H9 (cell line): ENCODE measurements around the gene AGAP3. TPM values are rescaled to one million over a fixed set of nuclear protein-coding genes. Genes with fewer than 3 reads are reported as not detected.

ENCODE experiments used
- DNase-seq: peaks from one replicate; pipeline ENCODE4 v3.0.0-alpha.2; 2017
- H2AFZ ChIP-seq: one replicate; pipeline ENCODE4 v1.6.1; 2013; ENCODE audit warnings: mild to moderate bottlenecking, low read length, control low read depth, moderate library complexity
- H2AK5ac ChIP-seq: 2 replicates; pipeline ENCODE4 v1.6.1; 2013; ENCODE audit warnings: low read length, control low read depth, mixed read lengths; ENCODE audit not compliant: insufficient read length
- H2BK120ac ChIP-seq: one replicate; pipeline ENCODE4 v1.6.1; 2013; ENCODE audit warnings: low read depth, mild to moderate bottlenecking, low read length, control low read depth, inconsistent platforms; ENCODE audit not compliant: poor library complexity, severe bottlenecking
- H2BK12ac ChIP-seq: 2 replicates; pipeline ENCODE4 v1.6.1; 2013; ENCODE audit warnings: low read length, control low read depth, mixed read lengths, low read depth; ENCODE audit not compliant: insufficient read length
- H2BK15ac ChIP-seq: 2 replicates; pipeline ENCODE4 v1.6.1; 2013; ENCODE audit warnings: low read depth, low read length, control low read depth
- H2BK20ac ChIP-seq: one replicate; pipeline ENCODE4 v1.6.1; 2013; ENCODE audit warnings: low read depth, mild to moderate bottlenecking, low read length, control low read depth, inconsistent platforms; ENCODE audit not compliant: poor library complexity, severe bottlenecking
- H2BK5ac ChIP-seq: 2 replicates; pipeline ENCODE4 v1.6.1; 2013; ENCODE audit warnings: low read length, control low read depth, mixed read lengths; ENCODE audit not compliant: insufficient read length
- H3K14ac ChIP-seq: 2 replicates; pipeline ENCODE4 v1.6.1; 2013; ENCODE audit warnings: low read length, control low read depth; ENCODE audit not compliant: insufficient read depth
- H3K18ac ChIP-seq: 2 replicates; pipeline ENCODE4 v1.6.1; 2013; ENCODE audit warnings: low read depth, mild to moderate bottlenecking, mixed read lengths, low read length, control low read depth; ENCODE audit not compliant: insufficient read length
- H3K23ac ChIP-seq: 2 replicates; pipeline ENCODE4 v1.6.1; 2013; ENCODE audit warnings: low read length, control low read depth, mixed read lengths, low read depth; ENCODE audit not compliant: insufficient read length
- H3K23me2 ChIP-seq: 2 replicates; pipeline ENCODE4 v1.6.1; 2013; ENCODE audit warnings: low read depth, mild to moderate bottlenecking, mixed read lengths, low read length, control low read depth; ENCODE audit not compliant: insufficient read length, poor library complexity, severe bottlenecking
- H3K27ac ChIP-seq: 2 replicates; pipeline ENCODE4 v1.5.1; 2013; ENCODE audit warnings: low read length, control low read depth, mixed read lengths, low read depth; ENCODE audit not compliant: insufficient read length
- H3K27me3 ChIP-seq: 2 replicates; pipeline ENCODE4 v1.6.1; 2013; ENCODE audit warnings: low read length, control low read depth, inconsistent platforms; ENCODE audit not compliant: insufficient read depth
- H3K4ac ChIP-seq: 2 replicates; pipeline ENCODE4 v1.6.1; 2013; ENCODE audit warnings: low read depth, mild to moderate bottlenecking, control low read depth, inconsistent platforms, low read length, moderate library complexity
- H3K4me1 ChIP-seq: 2 replicates; pipeline ENCODE4 v1.6.1; 2013; ENCODE audit warnings: low read length, control low read depth, inconsistent platforms; ENCODE audit not compliant: insufficient read depth
- H3K4me2 ChIP-seq: 2 replicates; pipeline ENCODE4 v1.6.1; 2013; ENCODE audit warnings: low read length, control low read depth, mixed read lengths; ENCODE audit not compliant: insufficient read length, insufficient read depth
- H3K56ac ChIP-seq: 2 replicates; pipeline ENCODE4 v1.6.1; 2013; ENCODE audit warnings: low read depth, mild to moderate bottlenecking, mixed read lengths, low read length, control low read depth; ENCODE audit not compliant: insufficient read length
- H3K79me1 ChIP-seq: 2 replicates; pipeline ENCODE4 v1.6.1; 2013; ENCODE audit warnings: low read depth, mild to moderate bottlenecking, moderate library complexity, low read length, control low read depth, inconsistent platforms; ENCODE audit not compliant: insufficient read depth, poor library complexity, severe bottlenecking
- H3K79me2 ChIP-seq: 2 replicates; pipeline ENCODE4 v1.6.1; 2013; ENCODE audit warnings: low read length, control low read depth, inconsistent platforms; ENCODE audit not compliant: insufficient read depth
- H3K9ac ChIP-seq: 2 replicates; pipeline ENCODE4 v1.6.1; 2013; ENCODE audit warnings: low read length, control low read depth, mixed read lengths; ENCODE audit not compliant: insufficient read length; ENCODE audit errors: extremely low read depth
- H3K9me3 ChIP-seq: one replicate; pipeline ENCODE4 v1.6.1; 2013; ENCODE audit warnings: low read depth, low read length, inconsistent platforms; ENCODE audit not compliant: control insufficient read depth
- H3T11ph ChIP-seq: one replicate; pipeline ENCODE4 v1.6.1; 2013; ENCODE audit warnings: mild to moderate bottlenecking, low read length, control low read depth, inconsistent platforms
- H4K20me1 ChIP-seq: one replicate; pipeline ENCODE4 v1.6.1; 2013; ENCODE audit not compliant: control insufficient read depth, insufficient read length, insufficient read depth
- H4K5ac ChIP-seq: 2 replicates; pipeline ENCODE4 v1.6.1; 2013; ENCODE audit warnings: low read depth, mild to moderate bottlenecking, mixed read lengths, low read length, control low read depth; ENCODE audit not compliant: insufficient read length
- H4K8ac ChIP-seq: replicated peaks from 2 replicates; pipeline ENCODE4 v1.6.1; 2013; ENCODE audit warnings: low read length, control low read depth, mixed read lengths, low read depth; ENCODE audit not compliant: insufficient read length
- H4K91ac ChIP-seq: 2 replicates; pipeline ENCODE4 v1.6.1; 2013; ENCODE audit warnings: low read depth, mild to moderate bottlenecking, moderate library complexity, mixed read lengths, low read length, control low read depth; ENCODE audit not compliant: insufficient read length
- H3K27ac Mint-ChIP-seq, 3 experiments: 2 replicates in 2 of 3; 3 replicates in 1 of 3; pipeline ENCODE4 v1.8.0; 2020 to 2021; ENCODE audit warnings: mixed read lengths in 3 of 3, mild to moderate bottlenecking in 1 of 3, moderate library complexity in 1 of 3
- H3K27me3 Mint-ChIP-seq: 2 replicates; pipeline ENCODE4 v1.8.0; 2021; ENCODE audit warnings: low read depth, mild to moderate bottlenecking, moderate library complexity, mixed read lengths
- H3K36me3 Mint-ChIP-seq, 3 experiments: 2 replicates in 2 of 3; 3 replicates in 1 of 3; pipeline ENCODE4 v1.8.0; 2020 to 2021; ENCODE audit warnings: low read depth in 3 of 3, mixed read lengths in 3 of 3; ENCODE audit not compliant: insufficient read depth in 1 of 3
- H3K4me1 Mint-ChIP-seq, 2 experiments: 2 replicates each; pipeline ENCODE4 v1.8.0; 2020; ENCODE audit warnings: mixed read lengths in 2 of 2
- H3K4me3 Mint-ChIP-seq, 2 experiments: 2 replicates in 1 of 2; 3 replicates in 1 of 2; pipeline ENCODE4 v1.8.0; 2020 to 2021; ENCODE audit warnings: mild to moderate bottlenecking in 2 of 2, mixed read lengths in 2 of 2, moderate library complexity in 1 of 2
- H3K9me3 Mint-ChIP-seq, 2 experiments: 2 replicates in 1 of 2; 3 replicates in 1 of 2; pipeline ENCODE4 v1.8.0; 2020; ENCODE audit warnings: mild to moderate bottlenecking in 2 of 2, mixed read lengths in 2 of 2, moderate library complexity in 1 of 2
- WGBS: extraction: QIAGEN DNeasy Blood & Tissue Kit; methylation state at CpG from one replicate; pipeline ENCODE4 v1.1.7; 2013; ENCODE audit warnings: missing lambda C conversion rate, low lambda C conversion rate, mixed read lengths; ENCODE audit not compliant: insufficient read length; ENCODE audit errors: extremely low coverage; 5-methylcytosine and 5-hydroxymethylcytosine counted together
- total RNA-seq: library from RNA; stranded (reverse); gene quantifications from 2 replicates; pipeline ENCODE4 v1.2.1, GENCODE V29; 2021
- TF ChIP-seq, protein P1 (sequence below): fragments of 200-600 bp; sonication (generic); conservative IDR thresholded peaks from 3 replicates; pipeline ENCODE4 v1.8.0; 2021; ENCODE audit warnings: antibody characterized with exemption, mild to moderate bottlenecking

AGAP3 gene
- total RNA-seq, 1 experiment from 2014 or later, result 97.7 TPM

- no peak overlapping the region for H2BK20ac ChIP-seq
- H2BK15ac ChIP-seq, result no peak overlapping the region
- H3K18ac ChIP-seq, result no peak overlapping the region
- peaks cover 35 to 43% of the 10 kb centered on the region in 2 experiments for H3K4me1 Mint-ChIP-seq
- H2AK5ac ChIP-seq, result no peak overlapping the region
- H3K4ac ChIP-seq, result no peak overlapping the region
- H3K4me2 ChIP-seq, result peak overlapping the region; percentile 64
- no peak overlapping the region for H3K9ac ChIP-seq
- DNase-seq, result no peak
- no peak overlapping the region for H2BK5ac ChIP-seq
- peaks cover 20% of the 10 kb centered on the region for H3K23me2 ChIP-seq
- H4K91ac ChIP-seq, result no peak overlapping the region
- no peaks in the 10 kb centered on the region for H3K9me3 ChIP-seq
- peaks cover 0 to 9% (median 2%) of the 10 kb centered on the region in 3 experiments; a peak in 4 of 7 replicates for H3K36me3 Mint-ChIP-seq
- no peak overlapping the region for H2AFZ ChIP-seq
- H4K5ac ChIP-seq, result no peak overlapping the region
- H3K79me1 ChIP-seq, result peaks cover 4% of the 10 kb centered on the region
- H3T11ph ChIP-seq, result no peak overlapping the region
- H3K14ac ChIP-seq, result no peak overlapping the region
- H3K27ac ChIP-seq, result no peak overlapping the region
- H3K9me3 Mint-ChIP-seq, result no peaks in the 10 kb centered on the region; a peak in 1 of 5 replicates
- no peaks in the 10 kb centered on the region for H4K20me1 ChIP-seq
- H3K23ac ChIP-seq, result no peak overlapping the region
- no peak overlapping the region for H2BK120ac ChIP-seq
- peaks cover 2% of the 10 kb centered on the region; the same call in 1 of the 2 replicates for H3K79me2 ChIP-seq
- H3K4me1 ChIP-seq, result peaks cover 2% of the 10 kb centered on the region; the same call in 1 of the 2 replicates
- no CpG with 5 or more reads among the region's 5 CpGs for WGBS
- no peaks in the 10 kb centered on the region; the same call in 1 of the 2 replicates for H3K27me3 ChIP-seq
- no peak overlapping the region for H2BK12ac ChIP-seq
- H4K8ac ChIP-seq, result no peak overlapping the region
- H3K4me3 Mint-ChIP-seq, result peak overlapping the region; percentile 77 to 88
- H3K27ac Mint-ChIP-seq, result peak overlapping the region in 2 of 3 experiments; percentile 48 to 63; a peak in 3 of 7 replicates
- H3K27me3 Mint-ChIP-seq, result peaks cover 15% of the 10 kb centered on the region
- H3K56ac ChIP-seq, result no peak overlapping the region
- TF ChIP-seq, protein P1, sequence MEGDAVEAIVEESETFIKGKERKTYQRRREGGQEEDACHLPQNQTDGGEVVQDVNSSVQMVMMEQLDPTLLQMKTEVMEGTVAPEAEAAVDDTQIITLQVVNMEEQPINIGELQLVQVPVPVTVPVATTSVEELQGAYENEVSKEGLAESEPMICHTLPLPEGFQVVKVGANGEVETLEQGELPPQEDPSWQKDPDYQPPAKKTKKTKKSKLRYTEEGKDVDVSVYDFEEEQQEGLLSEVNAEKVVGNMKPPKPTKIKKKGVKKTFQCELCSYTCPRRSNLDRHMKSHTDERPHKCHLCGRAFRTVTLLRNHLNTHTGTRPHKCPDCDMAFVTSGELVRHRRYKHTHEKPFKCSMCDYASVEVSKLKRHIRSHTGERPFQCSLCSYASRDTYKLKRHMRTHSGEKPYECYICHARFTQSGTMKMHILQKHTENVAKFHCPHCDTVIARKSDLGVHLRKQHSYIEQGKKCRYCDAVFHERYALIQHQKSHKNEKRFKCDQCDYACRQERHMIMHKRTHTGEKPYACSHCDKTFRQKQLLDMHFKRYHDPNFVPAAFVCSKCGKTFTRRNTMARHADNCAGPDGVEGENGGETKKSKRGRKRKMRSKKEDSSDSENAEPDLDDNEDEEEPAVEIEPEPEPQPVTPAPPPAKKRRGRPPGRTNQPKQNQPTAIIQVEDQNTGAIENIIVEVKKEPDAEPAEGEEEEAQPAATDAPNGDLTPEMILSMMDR, result no peak
Measured at GRCh38 chr7:151085329-151085690, 965 bp upstream of the AGAP3 start.
